Mucosa of stomach (tissue), 1 donor: ENCODE measurements around the gene ATP9B.

ENCODE experiments used
- H3K27me3 ChIP-seq: one replicate; pipeline ENCODE4 v1.7.0; 2013; ENCODE audit warnings: mild to moderate bottlenecking, low read length; ENCODE audit not compliant: control insufficient read depth, insufficient read depth
- H3K36me3 ChIP-seq: one replicate; pipeline ENCODE4 v1.7.0; 2013; ENCODE audit warnings: low read length; ENCODE audit not compliant: control insufficient read depth, insufficient read depth
- H3K4me1 ChIP-seq: one replicate; pipeline ENCODE4 v1.7.0; 2013; ENCODE audit warnings: mild to moderate bottlenecking, low read length; ENCODE audit not compliant: control insufficient read depth, insufficient read depth
- H3K4me3 ChIP-seq: one replicate; pipeline ENCODE4 v1.7.0; 2013; ENCODE audit warnings: low read length
- H3K9ac ChIP-seq: one replicate; pipeline ENCODE4 v1.7.0; 2013; ENCODE audit warnings: mild to moderate bottlenecking, low read length, moderate library complexity
- H3K9me3 ChIP-seq: one replicate; pipeline ENCODE4 v1.7.0; 2013; ENCODE audit warnings: mild to moderate bottlenecking, low read length, moderate library complexity; ENCODE audit not compliant: control insufficient read depth
- donor health status: Pancreatic carcinoma.

Gene ATP9B

DNA sequence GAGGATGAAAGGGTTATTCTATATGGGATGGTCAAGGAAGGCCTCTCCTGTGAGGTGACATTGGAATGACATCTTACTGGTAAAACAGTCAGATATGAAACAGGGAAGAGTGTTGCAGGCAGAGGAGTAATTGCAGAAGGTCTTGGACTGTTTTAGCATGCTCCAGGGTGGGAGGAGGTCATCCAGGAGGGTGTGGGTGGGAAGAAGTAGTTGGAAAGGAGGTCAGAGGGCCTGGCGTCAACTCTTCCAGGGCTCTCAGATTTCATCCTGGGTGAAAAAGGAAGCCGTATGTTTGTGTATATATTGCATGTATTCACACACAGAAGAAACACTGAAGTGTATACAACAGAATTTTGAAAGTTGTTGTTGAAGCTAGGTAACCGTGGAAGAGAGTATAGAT, 48.2 kb downstream of the ATP9B start:
- Histone ChIP-seq H3K4me3 (no peak overlapping the region), H3K9me3 (no peaks in the 10 kb centered on the region), H3K9ac (no peak overlapping the region)

DNA sequence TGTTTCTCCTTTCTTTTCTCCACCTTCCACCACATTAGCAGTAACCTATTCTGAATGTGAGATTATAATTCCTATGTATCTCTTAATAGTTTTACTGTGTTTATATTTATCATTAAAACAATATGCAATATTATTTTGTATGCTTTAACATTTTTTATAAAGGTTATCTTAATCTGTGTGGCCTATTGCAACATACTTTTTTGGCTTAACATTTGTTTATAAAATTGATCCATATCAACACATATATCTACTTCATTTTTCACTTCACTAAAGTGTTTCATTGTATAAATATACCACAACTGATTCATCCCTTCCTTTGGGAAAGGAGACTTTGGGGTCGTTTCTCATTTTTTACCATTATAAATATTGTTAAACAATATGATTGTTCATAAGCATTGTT, 48.6 kb downstream of the ATP9B start:
- Histone ChIP-seq H3K9me3 (no peaks in the 10 kb centered on the region), H3K4me1 (no peaks in the 10 kb centered on the region), H3K9ac (no peak overlapping the region), H3K27me3 (no peaks in the 10 kb centered on the region), H3K36me3 (no peaks in the 10 kb centered on the region), H3K4me3 (no peak overlapping the region)

More for the DNA sequence above, 48.2 kb downstream of the ATP9B start:
- Histone ChIP-seq H3K36me3 (no peaks in the 10 kb centered on the region), H3K4me1 (no peaks in the 10 kb centered on the region), H3K27me3 (no peaks in the 10 kb centered on the region)

DNA sequence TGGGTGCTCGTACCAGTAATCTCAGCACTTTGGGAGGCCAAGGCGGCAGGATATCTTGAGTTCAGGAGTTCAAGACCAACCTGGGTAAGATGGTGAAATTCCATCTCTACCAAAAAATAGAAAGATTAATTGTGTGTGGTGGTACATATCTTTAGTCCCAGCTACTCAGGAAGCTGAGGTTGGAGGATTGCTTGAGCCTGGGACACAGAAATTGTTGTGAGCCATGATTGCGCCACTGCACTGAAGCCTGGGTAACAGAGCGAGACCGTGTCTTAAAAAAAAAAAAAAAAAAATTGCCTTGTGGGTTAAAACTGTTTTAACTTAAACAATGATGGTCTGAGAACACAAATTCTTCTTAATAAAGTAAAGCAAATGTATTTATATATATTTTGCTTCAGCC, 49.6 kb downstream of the ATP9B start:
- no peaks in the 10 kb centered on the region for H3K36me3 ChIP-seq
- H3K9me3 ChIP-seq = no peaks in the 10 kb centered on the region
- no peak overlapping the region for H3K9ac ChIP-seq
- H3K4me1 ChIP-seq = no peaks in the 10 kb centered on the region
- H3K4me3 ChIP-seq = no peak overlapping the region
- H3K27me3 ChIP-seq = no peaks in the 10 kb centered on the region

DNA sequence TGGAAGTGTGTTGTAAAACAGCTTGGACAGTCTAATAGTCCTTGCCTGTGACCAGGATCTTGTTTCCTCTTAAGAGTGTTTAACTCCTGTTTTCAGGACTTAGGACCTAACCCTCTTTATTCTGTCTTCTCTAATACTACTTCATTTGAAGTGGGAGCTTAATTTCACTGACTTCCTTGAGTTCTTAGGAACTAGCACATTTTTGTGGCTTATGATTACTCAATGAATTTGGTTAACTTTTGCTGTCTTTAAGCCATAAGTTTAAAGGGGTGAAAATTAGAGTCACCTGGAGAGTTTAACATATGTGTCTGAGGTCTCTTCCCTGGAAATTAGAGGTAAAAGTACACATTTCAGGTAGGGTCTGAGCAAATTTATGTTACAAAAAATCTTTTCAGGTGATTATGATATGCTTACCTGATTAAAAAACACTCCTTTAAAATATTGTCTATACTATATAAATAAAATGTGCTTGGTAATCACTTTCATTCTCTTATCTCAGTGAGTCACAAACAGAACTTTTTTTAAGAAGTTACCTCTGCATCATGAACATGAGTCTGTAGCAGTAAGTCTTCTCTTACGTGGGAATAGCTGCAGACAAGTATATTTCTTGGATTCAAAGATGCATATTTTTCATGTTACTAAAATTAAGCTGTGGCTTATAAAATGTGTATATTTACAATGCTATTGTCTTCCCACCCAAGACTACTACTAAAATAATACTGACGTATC, 52.7 kb downstream of the ATP9B start:
- no peak overlapping the region for H3K9ac ChIP-seq
- H3K9me3 ChIP-seq = no peaks in the 10 kb centered on the region
- no peak overlapping the region for H3K4me3 ChIP-seq

DNA sequence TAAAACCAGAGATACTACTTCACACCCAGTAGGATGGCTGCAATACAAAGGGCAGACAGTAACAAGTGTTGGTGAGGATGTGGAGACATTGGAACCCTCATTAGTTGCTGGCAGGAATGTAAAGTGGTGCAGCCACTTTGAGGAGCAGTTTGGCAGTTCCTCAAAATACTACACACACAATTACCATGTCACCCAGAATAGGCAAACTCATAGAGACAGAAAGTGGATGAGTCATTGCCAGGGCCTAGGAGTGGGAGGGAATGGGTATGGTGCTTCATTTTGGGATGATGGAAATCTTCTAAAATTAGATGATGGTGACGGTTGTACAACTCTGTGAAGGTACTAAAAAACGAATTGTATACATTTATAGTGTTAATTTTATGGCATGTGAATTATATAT, 54.8 kb downstream of the ATP9B start:
- Histone ChIP-seq H3K27me3 (no peaks in the 10 kb centered on the region), H3K4me3 (no peak overlapping the region), H3K9me3 (no peaks in the 10 kb centered on the region), H3K9ac (no peak overlapping the region), H3K4me1 (no peaks in the 10 kb centered on the region), H3K36me3 (no peaks in the 10 kb centered on the region)

More for the DNA sequence above, 52.7 kb downstream of the ATP9B start:
- H3K4me1 ChIP-seq = no peaks in the 10 kb centered on the region
- no peaks in the 10 kb centered on the region for H3K27me3 ChIP-seq
- H3K36me3 ChIP-seq = no peaks in the 10 kb centered on the region

DNA sequence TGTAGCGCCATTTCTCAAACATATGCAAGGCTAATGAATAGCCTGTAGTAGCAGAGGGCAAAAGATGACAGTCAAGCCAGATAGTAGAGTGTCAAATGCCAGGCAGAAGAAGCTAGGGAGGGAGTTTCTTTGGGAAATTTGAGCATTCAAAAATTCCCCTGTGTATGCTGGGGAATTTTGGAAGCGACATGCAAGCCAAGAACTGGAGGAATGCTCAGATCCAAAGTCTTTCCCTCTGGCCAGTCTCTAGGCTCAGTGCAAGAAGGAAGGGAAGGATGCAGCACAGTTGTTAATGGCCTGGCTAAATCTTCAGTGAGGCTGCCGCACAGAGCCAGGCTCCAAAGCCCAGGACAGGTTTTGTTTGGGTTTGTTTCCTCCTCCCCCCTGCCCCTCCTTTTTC, 59.9 kb downstream of the ATP9B start:
- Histone ChIP-seq H3K4me1 (no peaks in the 10 kb centered on the region), H3K36me3 (no peaks in the 10 kb centered on the region), H3K9ac (no peak overlapping the region), H3K9me3 (no peaks in the 10 kb centered on the region), H3K27me3 (no peaks in the 10 kb centered on the region), H3K4me3 (no peak overlapping the region)

GRCh38 chr18:79133724-79134123, 64.5 kb downstream of the ATP9B start:
- Histone ChIP-seq H3K9me3 (no peaks in the 10 kb centered on the region), H3K36me3 (no peaks in the 10 kb centered on the region), H3K9ac (no peak overlapping the region), H3K27me3 (no peaks in the 10 kb centered on the region), H3K4me1 (no peaks in the 10 kb centered on the region), H3K4me3 (no peak overlapping the region)

DNA sequence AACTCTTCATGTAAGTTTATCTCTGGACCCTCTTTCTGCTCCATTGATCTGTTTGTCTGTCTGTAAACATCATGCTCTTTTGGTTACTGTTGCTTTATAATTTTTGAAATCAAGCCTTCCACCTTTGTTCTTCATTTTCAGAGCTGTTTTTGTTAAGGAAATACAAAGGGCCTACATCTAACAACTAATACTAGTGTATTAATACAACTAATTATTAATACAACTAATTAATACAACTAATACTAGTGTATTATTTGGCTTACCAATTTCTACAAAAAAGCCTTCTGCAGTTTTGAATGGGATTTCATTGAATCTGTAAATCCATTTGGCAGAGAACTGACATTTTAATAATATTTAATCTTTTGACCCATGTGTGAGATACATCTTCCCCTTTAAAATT, 66.7 kb downstream of the ATP9B start:
- Histone ChIP-seq H3K4me3 (no peak overlapping the region), H3K9me3 (no peaks in the 10 kb centered on the region), H3K27me3 (no peaks in the 10 kb centered on the region), H3K4me1 (no peaks in the 10 kb centered on the region), H3K9ac (no peak overlapping the region), H3K36me3 (no peaks in the 10 kb centered on the region)

DNA sequence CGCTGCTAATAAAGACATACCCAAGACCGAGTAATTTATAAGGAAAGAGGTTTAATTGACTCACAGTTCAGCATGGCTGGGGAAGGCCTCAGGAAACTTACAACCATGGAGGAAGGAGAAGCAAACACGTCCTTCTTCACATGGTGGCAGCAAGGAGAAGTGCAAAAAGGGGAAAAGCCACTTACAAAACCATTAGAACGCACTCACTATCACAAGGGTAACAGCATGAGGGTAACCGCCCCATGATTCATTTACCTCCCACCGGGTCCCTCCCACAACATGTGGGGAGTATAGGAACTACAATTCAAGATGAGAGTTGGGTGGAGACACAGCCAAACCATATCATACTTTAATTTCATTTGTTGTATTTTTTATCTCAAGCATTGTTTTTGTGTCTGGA, 67.5 kb downstream of the ATP9B start:
- no peaks in the 10 kb centered on the region for H3K27me3 ChIP-seq
- no peaks in the 10 kb centered on the region for H3K9me3 ChIP-seq
- no peaks in the 10 kb centered on the region for H3K36me3 ChIP-seq
- no peaks in the 10 kb centered on the region for H3K4me1 ChIP-seq
- no peak overlapping the region for H3K9ac ChIP-seq
- no peak overlapping the region for H3K4me3 ChIP-seq

DNA sequence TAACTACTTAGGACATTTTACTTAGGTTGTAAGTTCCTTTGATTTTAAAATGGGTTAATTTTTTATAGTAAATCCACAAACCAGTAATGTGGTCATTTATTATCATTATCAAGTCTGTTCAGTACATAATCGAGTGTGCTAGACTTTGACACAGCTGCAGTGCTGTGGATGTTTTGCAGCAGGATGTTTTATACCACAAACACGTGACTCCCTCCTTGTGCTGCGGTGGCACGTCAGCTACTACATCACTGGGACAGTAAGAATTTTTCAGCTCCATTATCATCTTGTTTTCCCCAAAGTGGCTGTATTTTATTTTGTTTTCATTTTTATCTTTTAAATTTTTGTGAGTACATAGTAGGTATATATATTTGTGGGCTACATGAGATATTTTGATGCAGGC, 70.0 kb downstream of the ATP9B start:
- H3K4me3 ChIP-seq = no peak overlapping the region
- no peaks in the 10 kb centered on the region for H3K4me1 ChIP-seq
- no peaks in the 10 kb centered on the region for H3K9me3 ChIP-seq
- H3K9ac ChIP-seq = no peak overlapping the region
- no peaks in the 10 kb centered on the region for H3K27me3 ChIP-seq
- H3K36me3 ChIP-seq = no peaks in the 10 kb centered on the region

DNA sequence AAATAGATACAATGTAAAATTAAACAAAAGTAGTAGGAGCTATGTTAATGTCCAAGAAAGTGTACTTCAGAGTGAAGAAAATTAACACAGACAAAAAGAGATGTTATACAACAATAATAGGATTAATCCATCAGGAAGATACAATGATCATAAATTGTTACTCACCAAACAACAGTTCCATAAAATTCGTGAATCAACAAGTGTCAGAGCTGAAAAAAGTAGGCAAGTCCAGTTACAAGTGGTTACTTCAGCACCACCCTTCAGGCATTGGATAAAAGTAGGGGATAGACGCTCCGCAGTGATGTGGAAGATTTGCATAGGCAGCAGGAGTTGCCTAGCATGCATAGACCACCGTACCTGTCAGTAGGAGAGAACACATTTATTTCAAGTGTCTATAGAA, 77.8 kb downstream of the ATP9B start:
- H3K9ac ChIP-seq = no peak overlapping the region
- no peaks in the 10 kb centered on the region for H3K27me3 ChIP-seq
- H3K4me3 ChIP-seq = no peak overlapping the region
- no peaks in the 10 kb centered on the region for H3K4me1 ChIP-seq
- H3K36me3 ChIP-seq = no peaks in the 10 kb centered on the region
- no peaks in the 10 kb centered on the region for H3K9me3 ChIP-seq

- Histone ChIP-seq H3K36me3 (no peaks in the 10 kb centered on the region), H3K4me1 (no peaks in the 10 kb centered on the region), H3K9me3 (no peaks in the 10 kb centered on the region), H3K27me3 (no peaks in the 10 kb centered on the region), H3K4me3 (no peak overlapping the region), H3K9ac (no peak overlapping the region)
Observed at GRCh38 chr18:79151191-79151590, 82.0 kb downstream of the ATP9B start.

DNA sequence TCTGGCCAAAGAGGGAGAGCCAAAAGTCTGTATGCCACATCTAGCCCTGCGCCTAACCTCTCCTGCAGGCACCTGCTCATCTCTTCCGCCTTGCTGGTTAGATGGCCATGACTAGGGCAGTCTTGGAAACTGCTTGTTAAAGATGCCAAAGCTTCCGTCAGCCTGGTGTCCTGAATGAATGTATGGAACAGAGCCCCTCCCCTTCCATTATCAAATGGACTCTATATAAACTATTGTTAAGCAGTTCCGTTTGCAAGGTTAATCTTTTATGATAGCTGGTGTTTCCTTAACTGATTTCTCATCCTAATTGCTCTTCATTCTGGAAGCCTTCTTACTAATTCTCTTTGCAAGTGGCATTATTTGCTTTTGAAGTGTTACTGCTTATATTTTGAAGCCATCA, 87.1 kb downstream of the ATP9B start:
- Histone ChIP-seq H3K36me3 (no peaks in the 10 kb centered on the region), H3K27me3 (no peaks in the 10 kb centered on the region), H3K4me3 (no peak overlapping the region), H3K9me3 (no peaks in the 10 kb centered on the region), H3K9ac (no peak overlapping the region), H3K4me1 (peaks cover 4% of the 10 kb centered on the region)
